GM12878 (cell line): ENCODE results near the gene PMPCA. TPM values are rescaled to one million over a fixed set of nuclear protein-coding genes. Genes with fewer than 3 reads are reported as not detected.

Source experiments
- ATAC-seq: fragments of 200-7000 bp; cut with Tn5 transposase; 3 replicates; pipeline ENCODE4 v1.9.1; 2020; ENCODE audit warnings: mild to moderate bottlenecking, moderate library complexity
- BruUV-seq: library from RNA; stranded (reverse); fragments of 400-500 nt; replicated peaks from 2 replicates; lab custom pipeline; 2021; lab: Mats Ljungman, UMichigan
- CTCF ChIA-PET: fragments of 300-600 bp; sonication (Branson Sonifier 250); formaldehyde crosslinking; extraction: SDS; loops from one replicate; lab custom pipeline; 2021; ENCODE audit warnings: inconsistent platforms; lab: Yijun Ruan, JAX
- POLR2A ChIA-PET: fragments of 350-600 bp; formaldehyde crosslinking; extraction: SDS; loops from one replicate; lab custom pipeline; 2021; ENCODE audit warnings: inconsistent platforms; lab: Charles Lee
- RAD21 ChIA-PET: fragments of 300-600 bp; sonication (Branson Sonifier 250); formaldehyde crosslinking; loops from one replicate; lab custom pipeline; 2023; ENCODE audit warnings: antibody characterized with exemption; ENCODE audit not compliant: unreplicated experiment; lab: Charles Lee
- SMC1A ChIA-PET: fragments of 300-600 bp; sonication (Branson Sonifier 250); formaldehyde crosslinking; loops from one replicate; lab custom pipeline; 2023; ENCODE audit not compliant: unreplicated experiment, uncharacterized antibody; lab: Charles Lee
- DNase-seq: peaks from one replicate; pipeline ENCODE4 v3.0.0-alpha.2; 2011; ENCODE audit warnings: low read depth, low spot score
- FAIRE-seq: peaks from 3 replicates; lab custom pipeline; 2011; peaks lifted over from hg19 to GRCh38; lab: Jason Lieb, UNC
- H2AFZ ChIP-seq: 2 replicates; pipeline ENCODE4 v1.6.0; 2011; ENCODE audit warnings: low read depth, low read length, control low read depth; ENCODE audit not compliant: control insufficient read depth
- H3K27ac ChIP-seq: 2 replicates; pipeline ENCODE4 v1.5.1; 2011; ENCODE audit warnings: control low read depth; ENCODE audit not compliant: control insufficient read depth, insufficient read depth
- H3K27me3 ChIP-seq, 2 experiments: replicated peaks in 1 of 2; 2 replicates each; pipeline versions ENCODE4 v1.6.0 to v1.6.1; 2011; ENCODE audit warnings: low read length in 1 of 2; ENCODE audit not compliant: control insufficient read depth in 2 of 2, insufficient read depth in 2 of 2
- H3K36me3 ChIP-seq, 2 experiments: 2 replicates each; pipeline ENCODE4 v1.5.1; 2011; ENCODE audit warnings: low read length in 1 of 2; ENCODE audit not compliant: control insufficient read depth in 2 of 2, insufficient read depth in 2 of 2
- H3K4me1 ChIP-seq: 2 replicates; pipeline ENCODE4 v1.6.1; 2011; ENCODE audit warnings: mild to moderate bottlenecking, low read length, moderate library complexity, mixed read lengths; ENCODE audit not compliant: control insufficient read depth, insufficient read depth
- H3K4me2 ChIP-seq: 2 replicates; pipeline ENCODE4 v1.6.0; 2011; ENCODE audit warnings: control low read depth; ENCODE audit not compliant: control insufficient read depth, insufficient read depth
- H3K4me3 ChIP-seq: fragments of 200-600 bp; sonication (generic); 2 replicates; pipeline ENCODE4 v1.5.1; 2016
- H3K79me2 ChIP-seq: 2 replicates; pipeline ENCODE4 v1.6.0; 2011; ENCODE audit warnings: low read length; ENCODE audit not compliant: control insufficient read depth, insufficient read depth
- H3K9ac ChIP-seq: 2 replicates; pipeline ENCODE4 v1.8.0; 2011; ENCODE audit warnings: low read length, control low read depth, mixed read lengths; ENCODE audit not compliant: control insufficient read depth, insufficient read depth
- H3K9me3 ChIP-seq: replicated peaks from 3 replicates; pipeline ENCODE4 v1.5.1; 2011; ENCODE audit warnings: mild to moderate bottlenecking, low read length; ENCODE audit not compliant: control insufficient read depth, insufficient read depth
- H4K20me1 ChIP-seq: 2 replicates; pipeline ENCODE4 v1.6.0; 2011; ENCODE audit not compliant: control insufficient read depth, insufficient read depth
- CREB1 ChIP-seq: IDR thresholded peaks from 2 replicates; pipeline ENCODE4 v1.6.1; 2012; ENCODE audit warnings: low read depth, mild to moderate bottlenecking, inconsistent platforms
- MAX ChIP-seq: IDR thresholded peaks from 2 replicates; pipeline ENCODE4 v1.6.1; 2012; ENCODE audit warnings: low read depth, low read length, improper control_type of control experiment
- MYC ChIP-seq: IDR thresholded peaks from 2 replicates; pipeline ENCODE4 v1.6.1; 2011; ENCODE audit warnings: mild to moderate bottlenecking, low read length, moderate library complexity, inconsistent platforms; ENCODE audit not compliant: insufficient read depth, insufficient replicate concordance, insufficient read length, severe bottlenecking
- POLR2AphosphoS2 ChIP-seq: IDR thresholded peaks from 2 replicates; pipeline ENCODE4 v1.6.1; 2011; ENCODE audit warnings: low read depth, mild to moderate bottlenecking, low read length, improper control_type of control experiment, moderate library complexity
- RELA ChIP-seq: fragments of 450-650 bp; IDR thresholded peaks from 2 replicates; pipeline ENCODE4 v1.8.0; 2014; ENCODE audit warnings: borderline replicate concordance; ENCODE audit not compliant: partially characterized antibody
- RELB ChIP-seq: fragments of 450-650 bp; IDR thresholded peaks from 2 replicates; pipeline ENCODE4 v1.6.1; 2017; ENCODE audit warnings: low read depth, mild to moderate bottlenecking, moderate library complexity
- RUNX3 ChIP-seq: IDR thresholded peaks from 2 replicates; pipeline ENCODE4 v1.6.1; 2012; ENCODE audit warnings: low read length, inconsistent platforms
- SIX5 ChIP-seq: IDR thresholded peaks from 2 replicates; pipeline ENCODE4 v1.6.1; 2011; ENCODE audit warnings: mild to moderate bottlenecking, low read depth, low read length, moderate library complexity; ENCODE audit not compliant: severe bottlenecking
- SRF ChIP-seq, 2 experiments: IDR thresholded peaks; 2 replicates each; pipeline ENCODE4 v1.6.1; 2011; ENCODE audit warnings: low read depth in 2 of 2, low read length in 2 of 2, mild to moderate bottlenecking in 1 of 2, moderate library complexity in 1 of 2
- STAT3 ChIP-seq: IDR thresholded peaks from 2 replicates; pipeline ENCODE4 v1.6.1; 2011; ENCODE audit warnings: low read depth, low read length, improper control_type of control experiment
- TCF7 ChIP-seq: IDR thresholded peaks from 2 replicates; pipeline ENCODE4 v1.6.1; 2014; ENCODE audit warnings: antibody characterized with exemption, borderline replicate concordance
- WRNIP1 ChIP-seq: IDR thresholded peaks from 2 replicates; pipeline ENCODE4 v1.6.1; 2011; ENCODE audit warnings: low read depth, low read length, improper control_type of control experiment, borderline replicate concordance
- YY1 ChIP-seq: IDR thresholded peaks from 2 replicates; pipeline ENCODE4 v1.6.1; 2011; ENCODE audit warnings: low read depth, mild to moderate bottlenecking, low read length
- ZBTB11 ChIP-seq: fragments of 450-650 bp; formaldehyde crosslinking; IDR thresholded peaks from 2 replicates; pipeline ENCODE4 v1.5.0; 2022; ENCODE audit warnings: mild to moderate bottlenecking, missing genetic modification characterization
- ZNF207 ChIP-seq: fragments of 450-650 bp; IDR thresholded peaks from 2 replicates; pipeline ENCODE4 v1.6.1; 2014; ENCODE audit warnings: antibody characterized with exemption, mild to moderate bottlenecking, borderline replicate concordance
- ZNF24 ChIP-seq: fragments of 450-650 bp; IDR thresholded peaks from 2 replicates; pipeline ENCODE4 v1.6.1; 2017; ENCODE audit warnings: antibody characterized with exemption, mild to moderate bottlenecking
- ZZZ3 ChIP-seq: IDR thresholded peaks from 2 replicates; pipeline ENCODE4 v1.6.1; 2011; ENCODE audit warnings: low read depth; ENCODE audit not compliant: control insufficient read depth, insufficient read length
- WGBS: methylation state at CpG from one replicate; pipeline ENCODE4 v1.1.6; 2016; ENCODE audit warnings: low lambda C conversion rate; ENCODE audit not compliant: insufficient replicate concordance, insufficient coverage; ENCODE audit errors: missing lambda C conversion rate; 5-methylcytosine and 5-hydroxymethylcytosine counted together
- in situ Hi-C: fragments of 300-500 bp; cut with MboI; formaldehyde crosslinking; loops from 9 replicates; pipeline ENCODE4 v1.14.3; 2018; ENCODE audit warnings: mixed read lengths
- intact Hi-C: fragments of 100-400 bp; cut with micrococcal nuclease; formaldehyde crosslinking; loops from one replicate; pipeline ENCODE4 v1.14.2; 2022; ENCODE audit not compliant: unreplicated experiment
- polyA plus RNA-seq, 11 experiments: library from polyadenylated mRNA; depleted of rRNA in 4 of 11; unstranded in 6 of 11; stranded (reverse) in 5 of 11; fragments of >200 nt; fragmentation: Nextera tagmentation in 4 of 11; fragmentation: Illumina TruSeq in 1 of 11; extraction: Ambion mirVana in 4 of 11; extraction: Trizol in 1 of 11; gene quantifications; 1 replicate in 1 of 11; 2 replicates in 10 of 11; pipeline versions ENCODE4 v1.2.1 to v1.2.3, GENCODE V29; 2011 to 2016; ENCODE audit warnings: inconsistent platforms in 2 of 11, missing spikeins in 2 of 11, low read depth in 1 of 11
- total RNA-seq, 4 experiments: library from RNA; depleted of rRNA in 3 of 4; stranded (reverse); fragments of >200 nt in 3 of 4; fragmentation: Illumina TruSeq in 1 of 4; extraction: Trizol in 1 of 4; gene quantifications; 2 replicates each; pipeline versions ENCODE4 v1.2.1 to v1.2.3, GENCODE V29; 2013 to 2021
- TF ChIP-seq, protein P1 (sequence below), 3 experiments: IDR thresholded peaks in 2 of 3; conservative IDR thresholded peaks in 1 of 3; 2 replicates each; pipeline ENCODE4 v1.5.1; 2011; ENCODE audit warnings: low read depth in 3 of 3, low read length in 3 of 3, mild to moderate bottlenecking in 3 of 3, control low read depth in 2 of 3, moderate library complexity in 2 of 3, inconsistent platforms in 1 of 3, mixed read lengths in 1 of 3; ENCODE audit not compliant: control insufficient read depth in 2 of 3, insufficient read depth in 1 of 3; ENCODE audit errors: extremely low read depth in 1 of 3

PMPCA gene
- total and polyA plus RNA-seq, 10 of the 15 experiments (the other 5 are each of a cell fraction or from before 2014, with no cell fraction given) = 8.1 to 137 (median 75.7) TPM

DNA sequence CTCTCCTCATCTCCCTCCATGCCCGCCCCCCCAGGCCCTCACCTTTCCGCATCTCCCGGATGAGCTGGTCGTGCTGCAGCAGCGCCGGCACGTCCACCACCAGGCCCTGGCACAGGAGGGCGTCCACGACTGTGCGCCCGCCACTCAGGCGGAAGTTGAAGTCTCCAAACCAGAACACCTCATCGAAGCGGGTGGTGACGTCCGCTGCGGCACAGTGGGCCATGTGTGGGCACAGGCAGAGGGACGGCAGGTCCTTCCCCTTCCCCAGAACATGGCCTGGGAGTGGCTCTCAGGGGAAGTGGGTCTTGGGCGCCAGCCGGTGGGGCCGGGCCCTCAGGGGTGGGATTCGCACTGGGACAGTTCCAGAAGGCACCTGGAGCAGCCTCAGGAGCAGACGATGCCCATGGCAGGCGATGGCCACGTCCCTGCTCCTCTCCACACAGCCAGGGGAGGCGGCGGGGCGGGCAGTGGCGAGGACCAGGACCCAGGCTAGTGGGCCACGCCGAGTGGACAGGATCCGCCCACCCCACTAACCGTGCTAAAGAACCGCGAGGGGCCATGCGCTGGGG, 21.4 kb downstream of the PMPCA start:
- in situ Hi-C loops = no loop called here
- 92% methylated on average over 26 of the region's 36 CpGs for WGBS
- peaks cover 0 to 13% of the 10 kb centered on the region in 2 experiments; a peak in 3 of 4 replicates for H3K36me3 ChIP-seq
- H3K4me3 ChIP-seq = no peak overlapping the region
- H3K27me3 ChIP-seq = no peaks in the 10 kb centered on the region
- H3K27ac ChIP-seq = no peak overlapping the region
- no peaks in the 10 kb centered on the region for H4K20me1 ChIP-seq
- H3K4me2 ChIP-seq = no peak overlapping the region
- DNase-seq (no peak), ATAC-seq (no peak), FAIRE-seq (no peak)
- ChIA-PET RAD21 (no interaction called here), POLR2A (no interaction called here), SMC1A (no interaction called here), CTCF (no interaction called here)
- H3K79me2 ChIP-seq = peaks cover 13% of the 10 kb centered on the region
- no peak overlapping the region for H3K9ac ChIP-seq
- intact Hi-C loops = no loop called here
- H3K4me1 ChIP-seq = no peaks in the 10 kb centered on the region
- H2AFZ ChIP-seq = no peak overlapping the region
- no TSS peak for BruUV-seq
- H3K9me3 ChIP-seq = no peaks in the 10 kb centered on the region
- TF ChIP-seq ZZZ3 (no peak), SIX5 (no peak), STAT3 (no peak), MAX (no peak), MYC (no peak), WRNIP1 (no peak), TCF7 (no peak), RELA (no peak), POLR2AphosphoS2 (no peak), CREB1 (no peak), ZNF207 (no peak), RUNX3 (no peak), RELB (no peak), ZNF24 (no peak), YY1 (no peak), SRF (IDR thresholded peaks at IDR 0.05; ENCODE audit: low read depth in 2 of 2, low read length in 2 of 2) (no peak), ZBTB11 (CRISPR knock-in tag) (no peak)
- TF ChIP-seq, protein P1, sequence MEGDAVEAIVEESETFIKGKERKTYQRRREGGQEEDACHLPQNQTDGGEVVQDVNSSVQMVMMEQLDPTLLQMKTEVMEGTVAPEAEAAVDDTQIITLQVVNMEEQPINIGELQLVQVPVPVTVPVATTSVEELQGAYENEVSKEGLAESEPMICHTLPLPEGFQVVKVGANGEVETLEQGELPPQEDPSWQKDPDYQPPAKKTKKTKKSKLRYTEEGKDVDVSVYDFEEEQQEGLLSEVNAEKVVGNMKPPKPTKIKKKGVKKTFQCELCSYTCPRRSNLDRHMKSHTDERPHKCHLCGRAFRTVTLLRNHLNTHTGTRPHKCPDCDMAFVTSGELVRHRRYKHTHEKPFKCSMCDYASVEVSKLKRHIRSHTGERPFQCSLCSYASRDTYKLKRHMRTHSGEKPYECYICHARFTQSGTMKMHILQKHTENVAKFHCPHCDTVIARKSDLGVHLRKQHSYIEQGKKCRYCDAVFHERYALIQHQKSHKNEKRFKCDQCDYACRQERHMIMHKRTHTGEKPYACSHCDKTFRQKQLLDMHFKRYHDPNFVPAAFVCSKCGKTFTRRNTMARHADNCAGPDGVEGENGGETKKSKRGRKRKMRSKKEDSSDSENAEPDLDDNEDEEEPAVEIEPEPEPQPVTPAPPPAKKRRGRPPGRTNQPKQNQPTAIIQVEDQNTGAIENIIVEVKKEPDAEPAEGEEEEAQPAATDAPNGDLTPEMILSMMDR (IDR thresholded peaks at IDR 0.05 in 2 of 3, conservative IDR thresholded peaks at IDR 0.05 in 1 of 3; ENCODE audit: control insufficient read depth in 2 of 3, extremely low read depth in 1 of 3, insufficient read depth in 1 of 3, low read depth in 3 of 3, low read length in 3 of 3) = no peak
